ENCODE data around the gene BAZ2B. TPM values are rescaled to one million over a fixed set of nuclear protein-coding genes. Genes with fewer than 3 reads are reported as not detected.

Gene BAZ2B
- total and polyA plus RNA-seq, 2 experiments from 2014 or later: 51.7 to 62.9 TPM

DNA sequence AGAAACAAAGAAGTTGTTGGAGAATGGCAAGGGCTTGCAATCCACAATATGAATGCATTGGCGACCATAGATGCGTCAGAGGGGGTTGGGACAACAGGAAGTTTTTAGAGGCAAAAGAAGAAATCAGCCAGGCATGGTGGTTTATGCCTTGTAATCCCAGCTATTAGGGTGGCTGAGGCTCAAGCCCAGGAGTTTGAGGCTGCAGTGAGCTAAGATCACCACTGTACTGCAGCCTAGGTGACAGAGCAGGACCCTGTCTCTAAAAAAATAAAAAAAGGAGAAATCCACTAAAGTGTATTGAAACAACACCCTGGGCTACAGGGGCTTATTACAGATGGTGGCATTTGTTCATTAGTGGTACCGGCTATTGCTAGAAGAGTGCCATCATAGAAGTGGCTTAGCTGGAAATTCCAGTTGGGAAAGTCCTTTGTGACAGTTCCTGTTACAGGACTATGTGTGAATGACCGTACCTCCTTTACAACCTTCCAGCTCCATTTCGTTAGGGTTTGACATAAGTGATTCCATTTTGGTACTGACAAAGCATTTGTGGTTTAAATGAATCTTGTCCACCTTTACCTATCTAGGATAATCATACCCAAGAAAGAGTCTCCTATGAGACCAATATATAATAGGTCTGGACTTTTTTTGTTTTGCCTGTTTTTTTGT is 319.2 kb downstream of the BAZ2B start:
- no peaks in the 10 kb centered on the region for H3K79me2 ChIP-seq (replicated peaks; ENCODE audit: insufficient read depth)
- no peaks in the 10 kb centered on the region for H3F3A ChIP-seq (replicated peaks; ENCODE audit: low read depth)
- ATAC-seq (peak; percentile 82), DNase-seq (ENCODE audit: low spot score) (peak; percentile 10)
- no peak overlapping the region for H3K4me3 ChIP-seq
- peaks cover 9% of the 10 kb centered on the region for H3K4me1 Mint-ChIP-seq
- H3K27me3 Mint-ChIP-seq (ENCODE audit: insufficient read depth, low read depth, poor library complexity): no peaks in the 10 kb centered on the region
- no peak overlapping the region for H3K4me3 Mint-ChIP-seq
- no peak overlapping the region for H3K27ac ChIP-seq (ENCODE audit: low read depth)
- H3K9me3 Mint-ChIP-seq: no peaks in the 10 kb centered on the region
- no peaks in the 10 kb centered on the region for H4K20me1 ChIP-seq (replicated peaks; ENCODE audit: insufficient read depth)
- no peaks in the 10 kb centered on the region for H3K36me3 Mint-ChIP-seq (ENCODE audit: low read depth)
- H2AFZ ChIP-seq: no peak overlapping the region; the same call in 1 of the 2 replicates
- H3K36me3 ChIP-seq (ENCODE audit: insufficient read depth): no peaks in the 10 kb centered on the region
- H3K27me3 ChIP-seq (ENCODE audit: insufficient read depth): no peaks in the 10 kb centered on the region
- H3K9me2 ChIP-seq (ENCODE audit: insufficient read depth): no peaks in the 10 kb centered on the region
- TF ChIP-seq EZH2phosphoT487 (IDR thresholded peaks at IDR 0.05; ENCODE audit: unreplicated experiment): no peak
- TF ChIP-seq CREB1 (CRISPR knock-in tag; IDR thresholded peaks at IDR 0.05; ENCODE audit: low read depth): no peak
- TF ChIP-seq EZH2 (IDR thresholded peaks at IDR 0.05; ENCODE audit: low read depth, unreplicated experiment): no peak
- no peak for TF ChIP-seq STAT1 (IDR thresholded peaks at IDR 0.05; ENCODE audit: unreplicated experiment)
- TF ChIP-seq POLR2AphosphoS5 (IDR thresholded peaks at IDR 0.05; ENCODE audit: low read depth): no peak
- TF ChIP-seq NANOG (IDR thresholded peaks at IDR 0.05; ENCODE audit: borderline replicate concordance): no peak
- TF ChIP-seq, protein P1, sequence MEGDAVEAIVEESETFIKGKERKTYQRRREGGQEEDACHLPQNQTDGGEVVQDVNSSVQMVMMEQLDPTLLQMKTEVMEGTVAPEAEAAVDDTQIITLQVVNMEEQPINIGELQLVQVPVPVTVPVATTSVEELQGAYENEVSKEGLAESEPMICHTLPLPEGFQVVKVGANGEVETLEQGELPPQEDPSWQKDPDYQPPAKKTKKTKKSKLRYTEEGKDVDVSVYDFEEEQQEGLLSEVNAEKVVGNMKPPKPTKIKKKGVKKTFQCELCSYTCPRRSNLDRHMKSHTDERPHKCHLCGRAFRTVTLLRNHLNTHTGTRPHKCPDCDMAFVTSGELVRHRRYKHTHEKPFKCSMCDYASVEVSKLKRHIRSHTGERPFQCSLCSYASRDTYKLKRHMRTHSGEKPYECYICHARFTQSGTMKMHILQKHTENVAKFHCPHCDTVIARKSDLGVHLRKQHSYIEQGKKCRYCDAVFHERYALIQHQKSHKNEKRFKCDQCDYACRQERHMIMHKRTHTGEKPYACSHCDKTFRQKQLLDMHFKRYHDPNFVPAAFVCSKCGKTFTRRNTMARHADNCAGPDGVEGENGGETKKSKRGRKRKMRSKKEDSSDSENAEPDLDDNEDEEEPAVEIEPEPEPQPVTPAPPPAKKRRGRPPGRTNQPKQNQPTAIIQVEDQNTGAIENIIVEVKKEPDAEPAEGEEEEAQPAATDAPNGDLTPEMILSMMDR (conservative IDR thresholded peaks at IDR 0.05; ENCODE audit: low read depth in 2 of 2): no peak
- no peak for TF ChIP-seq ZNF331 (CRISPR knock-in tag; IDR thresholded peaks at IDR 0.05; ENCODE audit: low read depth)
- no peak overlapping the region for H3K4me2 ChIP-seq
- no peak overlapping the region for H3K27ac Mint-ChIP-seq
- no peaks in the 10 kb centered on the region for H3K4me1 ChIP-seq (ENCODE audit: insufficient read depth)

DNA sequence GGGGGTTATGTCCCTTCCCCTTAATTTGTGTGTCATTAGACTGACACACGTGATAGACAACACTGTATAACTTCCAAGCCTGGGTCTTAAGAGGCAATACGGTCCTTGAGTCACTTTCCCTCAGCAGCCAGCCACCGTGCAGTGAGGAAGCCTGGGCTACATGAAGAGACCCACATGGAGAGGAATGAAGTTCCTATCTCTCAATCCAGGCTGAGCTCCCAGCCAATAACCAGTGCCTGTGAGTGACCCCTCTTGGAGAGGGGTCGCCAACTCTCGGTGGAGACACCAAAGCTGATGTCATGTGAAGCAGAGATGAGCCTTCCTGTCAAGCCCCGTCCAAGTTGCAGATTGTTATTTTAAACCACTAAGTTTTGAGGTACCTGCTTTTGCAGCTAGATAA is 324.2 kb downstream of the BAZ2B start:
- ATAC-seq: peak; percentile 89
- no peak for TF ChIP-seq NANOG (IDR thresholded peaks at IDR 0.05; ENCODE audit: borderline replicate concordance)
- TF ChIP-seq, protein P2, sequence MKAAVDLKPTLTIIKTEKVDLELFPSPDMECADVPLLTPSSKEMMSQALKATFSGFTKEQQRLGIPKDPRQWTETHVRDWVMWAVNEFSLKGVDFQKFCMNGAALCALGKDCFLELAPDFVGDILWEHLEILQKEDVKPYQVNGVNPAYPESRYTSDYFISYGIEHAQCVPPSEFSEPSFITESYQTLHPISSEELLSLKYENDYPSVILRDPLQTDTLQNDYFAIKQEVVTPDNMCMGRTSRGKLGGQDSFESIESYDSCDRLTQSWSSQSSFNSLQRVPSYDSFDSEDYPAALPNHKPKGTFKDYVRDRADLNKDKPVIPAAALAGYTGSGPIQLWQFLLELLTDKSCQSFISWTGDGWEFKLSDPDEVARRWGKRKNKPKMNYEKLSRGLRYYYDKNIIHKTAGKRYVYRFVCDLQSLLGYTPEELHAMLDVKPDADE (IDR thresholded peaks at IDR 0.05): no peak
- no peak for TF ChIP-seq CREB1 (CRISPR knock-in tag; IDR thresholded peaks at IDR 0.05; ENCODE audit: low read depth)
- TF ChIP-seq JUNB (IDR thresholded peaks at IDR 0.05; ENCODE audit: unreplicated experiment): no peak
- TF ChIP-seq EZH2 (IDR thresholded peaks at IDR 0.05; ENCODE audit: low read depth, unreplicated experiment): no peak
- TF ChIP-seq, protein P3, sequence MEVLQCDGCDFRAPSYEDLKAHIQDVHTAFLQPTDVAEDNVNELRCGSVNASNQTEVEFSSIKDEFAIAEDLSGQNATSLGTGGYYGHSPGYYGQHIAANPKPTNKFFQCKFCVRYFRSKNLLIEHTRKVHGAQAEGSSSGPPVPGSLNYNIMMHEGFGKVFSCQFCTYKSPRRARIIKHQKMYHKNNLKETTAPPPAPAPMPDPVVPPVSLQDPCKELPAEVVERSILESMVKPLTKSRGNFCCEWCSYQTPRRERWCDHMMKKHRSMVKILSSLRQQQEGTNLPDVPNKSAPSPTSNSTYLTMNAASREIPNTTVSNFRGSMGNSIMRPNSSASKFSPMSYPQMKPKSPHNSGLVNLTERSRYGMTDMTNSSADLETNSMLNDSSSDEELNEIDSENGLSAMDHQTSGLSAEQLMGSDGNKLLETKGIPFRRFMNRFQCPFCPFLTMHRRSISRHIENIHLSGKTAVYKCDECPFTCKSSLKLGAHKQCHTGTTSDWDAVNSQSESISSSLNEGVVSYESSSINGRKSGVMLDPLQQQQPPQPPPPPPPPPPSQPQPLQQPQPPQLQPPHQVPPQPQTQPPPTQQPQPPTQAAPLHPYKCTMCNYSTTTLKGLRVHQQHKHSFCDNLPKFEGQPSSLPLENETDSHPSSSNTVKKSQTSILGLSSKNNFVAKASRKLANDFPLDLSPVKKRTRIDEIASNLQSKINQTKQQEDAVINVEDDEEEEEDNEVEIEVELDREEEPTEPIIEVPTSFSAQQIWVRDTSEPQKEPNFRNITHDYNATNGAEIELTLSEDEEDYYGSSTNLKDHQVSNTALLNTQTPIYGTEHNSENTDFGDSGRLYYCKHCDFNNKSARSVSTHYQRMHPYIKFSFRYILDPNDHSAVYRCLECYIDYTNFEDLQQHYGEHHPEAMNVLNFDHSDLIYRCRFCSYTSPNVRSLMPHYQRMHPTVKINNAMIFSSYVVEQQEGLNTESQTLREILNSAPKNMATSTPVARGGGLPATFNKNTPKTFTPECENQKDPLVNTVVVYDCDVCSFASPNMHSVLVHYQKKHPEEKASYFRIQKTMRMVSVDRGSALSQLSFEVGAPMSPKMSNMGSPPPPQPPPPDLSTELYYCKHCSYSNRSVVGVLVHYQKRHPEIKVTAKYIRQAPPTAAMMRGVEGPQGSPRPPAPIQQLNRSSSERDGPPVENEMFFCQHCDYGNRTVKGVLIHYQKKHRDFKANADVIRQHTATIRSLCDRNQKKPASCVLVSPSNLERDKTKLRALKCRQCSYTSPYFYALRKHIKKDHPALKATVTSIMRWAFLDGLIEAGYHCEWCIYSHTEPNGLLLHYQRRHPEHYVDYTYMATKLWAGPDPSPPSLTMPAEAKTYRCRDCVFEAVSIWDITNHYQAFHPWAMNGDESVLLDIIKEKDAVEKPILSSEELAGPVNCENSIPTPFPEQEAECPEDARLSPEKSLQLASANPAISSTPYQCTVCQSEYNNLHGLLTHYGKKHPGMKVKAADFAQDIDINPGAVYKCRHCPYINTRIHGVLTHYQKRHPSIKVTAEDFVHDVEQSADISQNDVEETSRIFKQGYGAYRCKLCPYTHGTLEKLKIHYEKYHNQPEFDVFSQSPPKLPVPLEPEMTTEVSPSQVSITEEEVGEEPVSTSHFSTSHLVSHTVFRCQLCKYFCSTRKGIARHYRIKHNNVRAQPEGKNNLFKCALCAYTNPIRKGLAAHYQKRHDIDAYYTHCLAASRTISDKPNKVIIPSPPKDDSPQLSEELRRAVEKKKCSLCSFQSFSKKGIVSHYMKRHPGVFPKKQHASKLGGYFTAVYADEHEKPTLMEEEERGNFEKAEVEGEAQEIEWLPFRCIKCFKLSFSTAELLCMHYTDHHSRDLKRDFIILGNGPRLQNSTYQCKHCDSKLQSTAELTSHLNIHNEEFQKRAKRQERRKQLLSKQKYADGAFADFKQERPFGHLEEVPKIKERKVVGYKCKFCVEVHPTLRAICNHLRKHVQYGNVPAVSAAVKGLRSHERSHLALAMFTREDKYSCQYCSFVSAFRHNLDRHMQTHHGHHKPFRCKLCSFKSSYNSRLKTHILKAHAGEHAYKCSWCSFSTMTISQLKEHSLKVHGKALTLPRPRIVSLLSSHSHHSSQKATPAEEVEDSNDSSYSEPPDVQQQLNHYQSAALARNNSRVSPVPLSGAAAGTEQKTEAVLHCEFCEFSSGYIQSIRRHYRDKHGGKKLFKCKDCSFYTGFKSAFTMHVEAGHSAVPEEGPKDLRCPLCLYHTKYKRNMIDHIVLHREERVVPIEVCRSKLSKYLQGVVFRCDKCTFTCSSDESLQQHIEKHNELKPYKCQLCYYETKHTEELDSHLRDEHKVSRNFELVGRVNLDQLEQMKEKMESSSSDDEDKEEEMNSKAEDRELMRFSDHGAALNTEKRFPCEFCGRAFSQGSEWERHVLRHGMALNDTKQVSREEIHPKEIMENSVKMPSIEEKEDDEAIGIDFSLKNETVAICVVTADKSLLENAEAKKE (CRISPR knock-in tag; IDR thresholded peaks at IDR 0.05): no peak
- no peak for TF ChIP-seq ZNF114 (CRISPR knock-in tag; IDR thresholded peaks at IDR 0.05)

More for the DNA sequence above, 324.2 kb downstream of the BAZ2B start:
- Mint-ChIP-seq H3K9me3 (no peaks in the 10 kb centered on the region), H3K27me3 (ENCODE audit: insufficient read depth, low read depth, poor library complexity) (peaks cover 4% of the 10 kb centered on the region), H3K36me3 (ENCODE audit: low read depth) (no peaks in the 10 kb centered on the region), H3K27ac (no peak overlapping the region), H3K4me1 (peaks cover 13% of the 10 kb centered on the region), H3K4me3 (no peak overlapping the region)
- no peaks in the 10 kb centered on the region for H4K20me1 ChIP-seq (replicated peaks; ENCODE audit: insufficient read depth)
- no peaks in the 10 kb centered on the region for H3F3A ChIP-seq (replicated peaks; ENCODE audit: low read depth)
- H3K27ac ChIP-seq (ENCODE audit: low read depth): no peak overlapping the region
- H3K79me2 ChIP-seq (replicated peaks; ENCODE audit: insufficient read depth): no peaks in the 10 kb centered on the region
- H3K36me3 ChIP-seq (ENCODE audit: insufficient read depth): no peaks in the 10 kb centered on the region
- H3K4me1 ChIP-seq (ENCODE audit: insufficient read depth): no peaks in the 10 kb centered on the region
- no peaks in the 10 kb centered on the region for H3K27me3 ChIP-seq (ENCODE audit: insufficient read depth)
- H3K4me3 ChIP-seq: no peak overlapping the region
- DNase-seq (ENCODE audit: low spot score): peak; percentile 36
- no peak overlapping the region for H2AFZ ChIP-seq
- H3K4me2 ChIP-seq: no peak overlapping the region
- no peaks in the 10 kb centered on the region for H3K9me2 ChIP-seq (ENCODE audit: insufficient read depth)

Measured in GM23338 (cell line).